ENCODE measurements around the gene UBE2I.

DNA sequence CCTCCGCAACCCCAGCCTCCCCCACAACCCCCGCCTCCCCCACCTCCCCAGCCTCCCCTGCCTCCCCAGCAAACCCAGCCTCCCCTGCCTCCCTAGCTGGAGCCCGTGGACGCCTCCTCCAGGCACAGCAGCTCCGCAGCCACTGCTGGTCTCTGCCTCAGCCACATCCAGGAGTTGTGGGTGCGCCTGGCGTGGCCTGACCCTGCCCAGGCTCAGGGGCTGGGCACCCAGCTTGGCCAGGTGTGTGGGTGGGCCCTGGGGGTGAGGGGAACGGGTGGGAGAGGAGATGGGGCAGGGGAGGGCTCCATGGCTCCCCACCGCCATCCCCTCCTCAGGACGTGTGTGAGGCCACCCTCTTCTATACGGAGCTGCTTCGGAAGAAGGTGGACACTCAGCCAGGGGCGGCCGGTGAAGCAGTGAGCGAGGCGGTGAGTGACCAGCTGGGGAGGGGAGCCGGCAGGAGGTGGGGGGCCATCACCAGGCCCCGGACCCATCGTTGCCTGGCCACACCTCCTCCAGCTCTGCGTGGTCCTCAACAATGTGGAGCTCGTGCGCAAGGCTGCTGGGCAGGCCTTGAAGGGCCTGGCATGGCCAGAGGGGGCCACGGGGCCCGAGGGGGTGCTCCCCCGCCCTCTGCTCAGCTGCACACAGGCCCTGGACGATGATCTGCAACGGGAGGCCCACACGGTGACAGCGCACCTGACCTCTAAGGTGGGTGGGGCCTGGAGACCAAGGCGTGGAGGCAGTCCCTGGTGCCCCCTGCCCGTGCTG is 36.4 kb downstream of the UBE2I start:
- no peak for TF ChIP-seq SRF (IDR thresholded peaks at IDR 0.05; ENCODE audit: low read depth)
- TF ChIP-seq POLR2AphosphoS5 (IDR thresholded peaks at IDR 0.05; ENCODE audit: low read depth, low read length) = no peak
- TF ChIP-seq CTCF (IDR thresholded peaks at IDR 0.05 in 2 of 3, conservative IDR thresholded peaks at IDR 0.05 in 1 of 3; ENCODE audit: borderline replicate concordance in 1 of 3, insufficient read depth in 1 of 3, low read depth in 2 of 3, low read length in 2 of 3) = no peak

All from HCT116 (cell line).